Measurements from ENCODE around the gene RYR3.

Gene RYR3

GRCh38 chr15:33533197-33533596 lies 222.4 kb downstream of the RYR3 start:
- H3K4me3 ChIP-seq (ENCODE audit: low read depth, low read length): no peak overlapping the region
- in situ Hi-C loops (cut with HindIII; ENCODE audit: low sequenced_read_pairs): no loop called here
- DNase-seq (ENCODE audit: low read depth): no peak
- TF ChIP-seq, protein P1, sequence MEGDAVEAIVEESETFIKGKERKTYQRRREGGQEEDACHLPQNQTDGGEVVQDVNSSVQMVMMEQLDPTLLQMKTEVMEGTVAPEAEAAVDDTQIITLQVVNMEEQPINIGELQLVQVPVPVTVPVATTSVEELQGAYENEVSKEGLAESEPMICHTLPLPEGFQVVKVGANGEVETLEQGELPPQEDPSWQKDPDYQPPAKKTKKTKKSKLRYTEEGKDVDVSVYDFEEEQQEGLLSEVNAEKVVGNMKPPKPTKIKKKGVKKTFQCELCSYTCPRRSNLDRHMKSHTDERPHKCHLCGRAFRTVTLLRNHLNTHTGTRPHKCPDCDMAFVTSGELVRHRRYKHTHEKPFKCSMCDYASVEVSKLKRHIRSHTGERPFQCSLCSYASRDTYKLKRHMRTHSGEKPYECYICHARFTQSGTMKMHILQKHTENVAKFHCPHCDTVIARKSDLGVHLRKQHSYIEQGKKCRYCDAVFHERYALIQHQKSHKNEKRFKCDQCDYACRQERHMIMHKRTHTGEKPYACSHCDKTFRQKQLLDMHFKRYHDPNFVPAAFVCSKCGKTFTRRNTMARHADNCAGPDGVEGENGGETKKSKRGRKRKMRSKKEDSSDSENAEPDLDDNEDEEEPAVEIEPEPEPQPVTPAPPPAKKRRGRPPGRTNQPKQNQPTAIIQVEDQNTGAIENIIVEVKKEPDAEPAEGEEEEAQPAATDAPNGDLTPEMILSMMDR (IDR thresholded peaks at IDR 0.05; ENCODE audit: low read depth, low read length, missing control alignments): no peak

DNA sequence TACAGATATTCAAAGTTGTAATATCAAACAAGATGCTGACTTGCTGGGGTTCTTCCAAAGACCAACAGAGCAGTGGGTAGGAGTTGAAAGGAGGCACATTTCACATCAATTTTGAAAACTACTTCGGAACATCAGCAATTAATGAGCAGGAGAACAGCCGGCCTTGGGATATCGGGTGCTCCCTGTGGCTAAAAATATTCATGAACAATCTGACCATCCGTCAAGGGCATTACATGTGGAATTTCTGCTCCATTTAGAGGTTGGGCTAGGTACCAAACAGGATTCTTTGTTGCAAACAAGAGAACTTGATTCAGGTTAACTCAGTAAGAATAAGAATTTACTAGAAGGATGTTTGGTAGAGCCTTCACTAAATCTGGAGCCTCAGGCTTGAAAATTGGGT lies 223.9 kb downstream of the RYR3 start:
- DNase-seq (ENCODE audit: low read depth): no peak
- in situ Hi-C loops (cut with HindIII; ENCODE audit: low sequenced_read_pairs): no loop called here
- TF ChIP-seq, protein P1 (IDR thresholded peaks at IDR 0.05; ENCODE audit: low read depth, low read length, missing control alignments): no peak
- no peak overlapping the region for H3K4me3 ChIP-seq (ENCODE audit: low read depth, low read length)

DNA sequence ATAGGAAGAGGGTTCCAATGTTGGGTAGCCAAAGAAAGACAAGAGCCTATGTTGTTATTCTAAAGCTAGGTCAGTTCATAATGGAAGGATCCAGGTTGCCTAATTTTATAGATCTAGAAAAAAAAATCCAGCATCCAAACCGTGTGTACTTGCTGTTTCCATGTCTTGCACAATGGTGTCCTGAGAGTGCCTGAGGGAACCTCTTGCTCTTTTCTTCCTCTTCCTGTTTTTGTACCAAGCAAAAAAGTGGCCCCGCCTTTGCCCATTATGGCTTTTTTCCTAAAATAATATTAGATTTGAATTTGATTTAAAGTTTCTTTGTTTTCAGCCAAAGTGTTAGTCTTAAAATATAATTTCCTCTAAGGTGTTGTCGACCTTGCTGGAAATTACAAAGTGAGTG lies 224.4 kb downstream of the RYR3 start:
- TF ChIP-seq, protein P1 (IDR thresholded peaks at IDR 0.05; ENCODE audit: low read depth, low read length, missing control alignments): no peak
- DNase-seq (ENCODE audit: low read depth): no peak
- no peak overlapping the region for H3K4me3 ChIP-seq (ENCODE audit: low read depth, low read length)
- in situ Hi-C loops (cut with HindIII; ENCODE audit: low sequenced_read_pairs): no loop called here

DNA sequence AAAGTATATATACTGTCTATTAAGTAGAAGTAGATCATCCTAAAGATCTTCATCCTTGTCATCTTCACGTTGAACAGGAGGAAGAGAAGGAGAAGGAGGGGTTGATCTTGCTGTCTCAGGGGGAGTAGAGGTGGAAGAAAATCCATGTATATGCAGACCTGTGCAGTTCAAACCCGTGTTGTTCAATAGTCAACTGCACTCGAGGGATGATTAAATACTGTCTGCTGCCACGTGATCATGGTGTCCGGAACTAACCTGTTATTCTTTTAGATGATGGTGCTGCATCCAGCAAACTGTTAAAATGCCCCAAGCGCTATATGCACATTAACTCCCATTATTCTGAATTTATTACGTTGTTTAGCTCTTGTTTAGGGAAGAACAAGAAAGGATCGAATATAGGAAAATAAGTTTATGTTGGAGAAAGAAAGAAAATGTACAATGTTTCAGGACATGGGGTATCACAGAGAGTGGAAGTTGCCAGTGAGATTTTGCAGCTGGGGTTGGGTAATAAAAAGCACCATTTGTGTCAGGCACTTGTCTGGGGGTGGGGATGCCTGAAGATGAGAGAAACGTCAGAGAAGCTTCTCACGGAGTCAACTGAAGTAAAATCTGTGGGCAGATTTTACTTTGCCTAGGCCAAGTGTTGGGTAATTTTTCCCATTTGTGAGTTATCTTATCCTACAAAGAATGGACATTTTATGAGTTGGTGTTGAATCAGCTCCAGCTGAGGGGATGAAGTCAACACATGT lies 229.2 kb downstream of the RYR3 start:
- DNase-seq (ENCODE audit: low read depth): no peak
- in situ Hi-C loops (cut with HindIII; ENCODE audit: low sequenced_read_pairs): no loop called here
- TF ChIP-seq, protein P1 (IDR thresholded peaks at IDR 0.05; ENCODE audit: low read depth, low read length, missing control alignments): no peak
- no peak overlapping the region for H3K4me3 ChIP-seq (ENCODE audit: low read depth, low read length)

DNA sequence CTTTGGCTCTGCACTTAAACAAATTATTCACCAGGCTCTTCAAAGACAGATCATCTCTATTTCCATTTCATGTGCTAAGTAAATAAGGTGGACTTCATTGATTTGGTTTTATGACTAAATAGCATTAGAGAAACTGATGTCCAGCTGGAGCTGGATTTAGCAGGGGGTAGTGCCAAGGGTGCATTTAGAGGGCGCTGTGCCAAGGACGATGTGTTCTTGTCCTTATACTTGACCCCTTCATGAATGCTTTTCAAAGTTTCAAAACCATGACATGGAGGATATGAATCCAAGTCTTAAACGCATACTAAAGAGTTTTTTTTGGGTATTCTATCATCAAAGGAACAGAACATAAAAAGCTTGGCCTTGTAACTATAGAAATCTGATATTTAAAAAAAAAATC lies 233.2 kb downstream of the RYR3 start:
- no peak overlapping the region for H3K4me3 ChIP-seq (ENCODE audit: low read depth, low read length)
- in situ Hi-C loops (cut with HindIII; ENCODE audit: low sequenced_read_pairs): no loop called here
- no peak for DNase-seq (ENCODE audit: low read depth)
- TF ChIP-seq, protein P1 (IDR thresholded peaks at IDR 0.05; ENCODE audit: low read depth, low read length, missing control alignments): no peak

DNA sequence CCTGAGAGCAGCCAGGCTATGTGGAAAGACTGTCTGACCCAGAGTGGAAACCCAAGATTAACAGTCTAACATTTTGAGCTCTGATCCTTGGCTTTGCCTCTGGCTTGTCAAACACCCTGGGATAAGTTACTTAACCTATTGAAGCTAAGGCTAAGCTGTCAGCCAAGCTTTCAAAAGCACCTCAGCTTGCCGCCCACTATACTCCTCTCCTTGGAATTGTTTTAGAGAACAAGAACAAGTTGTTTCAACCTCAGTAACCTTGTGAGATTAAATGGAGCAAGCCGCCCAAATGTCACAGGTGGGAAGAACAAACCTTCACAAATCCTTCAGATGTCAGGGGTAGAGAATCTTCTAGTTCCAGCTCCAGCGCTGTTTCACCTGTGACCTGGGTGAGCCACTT lies 235.1 kb downstream of the RYR3 start:
- no peak overlapping the region for H3K4me3 ChIP-seq (ENCODE audit: low read depth, low read length)
- in situ Hi-C loops (cut with HindIII; ENCODE audit: low sequenced_read_pairs): no loop called here
- TF ChIP-seq, protein P1 (IDR thresholded peaks at IDR 0.05; ENCODE audit: low read depth, low read length, missing control alignments): no peak
- no peak for DNase-seq (ENCODE audit: low read depth)

Measured in astrocyte of the cerebellum (primary cell).